HG03103 (cell line): ENCODE results near the gene FCMR.
"Not testable (repeated sequence)": the region's sequence is repeated elsewhere in the genome, so short reads cannot be mapped to it uniquely, and the experiment has no call there.

Experiments
- ATAC-seq: cut with Tn5 transposase; IDR thresholded peaks from one replicate; pipeline ENCODE4 v1.9.1; 2021; ENCODE audit warnings: low read depth; ENCODE audit not compliant: unreplicated experiment

The FCMR gene

GRCh38 chr1:206882555-206882954 is 39.2 kb downstream of the FCMR start:
- ATAC-seq, result no peak

GRCh38 chr1:206880314-206880713 is 41.4 kb downstream of the FCMR start:
- no peak for ATAC-seq

- ATAC-seq, result no peak
These were observed 43.3 kb downstream of the FCMR start for GRCh38 chr1:206878456-206878855.

DNA sequence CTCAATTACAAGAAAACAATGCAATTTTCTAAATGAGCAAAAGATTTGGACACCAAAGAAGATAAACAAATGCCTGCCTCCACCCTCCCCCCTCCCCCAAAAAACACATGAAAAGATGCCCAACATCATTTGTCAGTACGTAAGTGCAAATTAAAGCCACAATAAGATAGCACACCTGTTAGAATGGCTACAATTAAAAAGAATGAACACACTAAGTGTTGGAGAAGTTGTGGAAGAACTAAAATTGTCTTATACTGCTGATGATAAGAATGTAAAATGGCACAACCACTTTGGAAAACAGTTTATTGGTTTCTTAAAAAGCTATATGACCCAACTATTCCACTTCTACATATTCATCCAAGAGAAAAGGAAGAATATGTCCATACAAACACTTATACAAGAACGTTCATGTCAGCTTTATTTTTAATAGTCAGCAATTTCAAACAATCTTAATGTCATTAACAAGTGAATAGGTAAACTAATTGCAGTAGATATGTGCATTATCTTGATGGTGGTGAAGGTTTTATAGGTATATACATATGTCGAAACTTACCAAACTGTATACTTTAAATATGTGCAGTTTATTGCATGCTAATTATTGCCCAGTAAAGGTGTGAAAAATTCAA is 45.9 kb downstream of the FCMR start:
- ATAC-seq, result no peak

- no peak for ATAC-seq
These were observed 48.0 kb downstream of the FCMR start for GRCh38 chr1:206873603-206874188.

- no peak for ATAC-seq
These were observed 49.6 kb downstream of the FCMR start for GRCh38 chr1:206872139-206872538.

- ATAC-seq, result no peak
These were observed 53.5 kb downstream of the FCMR start for GRCh38 chr1:206868264-206868663.

DNA sequence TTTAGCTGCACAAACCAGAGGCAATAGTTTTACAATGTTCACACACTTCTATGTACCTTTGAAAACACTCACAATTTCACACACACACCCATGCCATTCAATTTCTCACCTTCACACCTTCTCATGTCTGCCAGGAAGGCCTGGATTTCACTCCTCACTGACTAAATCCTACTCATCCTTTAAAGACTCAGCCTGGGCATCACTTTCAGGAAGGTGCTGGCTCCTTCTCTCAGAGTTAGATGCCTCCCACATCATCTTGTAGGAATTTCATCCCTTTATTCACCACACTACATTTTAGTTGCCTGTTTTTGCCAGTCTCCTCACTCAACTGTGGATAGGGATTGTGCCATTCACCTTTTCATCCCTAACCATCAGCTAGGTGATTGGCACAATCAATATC is 54.0 kb downstream of the FCMR start:
- no peak for ATAC-seq

GRCh38 chr1:206867239-206867638 is 54.5 kb downstream of the FCMR start:
- no peak for ATAC-seq

DNA sequence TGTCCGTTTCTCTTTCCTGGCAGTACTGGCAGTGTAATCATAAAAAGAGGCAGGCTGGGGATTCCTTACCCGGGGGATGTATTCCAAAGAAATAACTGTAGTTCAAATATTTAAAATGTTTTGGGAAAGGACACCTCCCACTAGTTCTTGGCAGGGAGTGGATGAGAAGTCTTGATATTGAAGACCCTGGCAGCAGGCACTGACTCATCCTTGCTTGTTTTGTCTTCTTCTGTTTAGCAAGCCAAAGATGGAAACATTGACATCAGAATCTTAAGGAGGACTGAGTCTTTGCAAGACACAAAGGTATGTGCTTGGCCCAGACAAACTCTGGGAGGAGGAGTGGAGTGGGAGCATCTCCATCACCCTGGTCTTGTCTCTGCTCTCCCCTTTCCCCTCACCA is 55.7 kb downstream of the FCMR start:
- no peak for ATAC-seq

- ATAC-seq, result no peak
These were observed 56.6 kb downstream of the FCMR start, which contains the start of gene IL20 for GRCh38 chr1:206864939-206865671. IL20 (plus strand) TSS chr1:206865623; CDS start chr1:206865853, 230 bp downstream.

- no peak for ATAC-seq
These were observed 58.5 kb downstream of the FCMR start for GRCh38 chr1:206863266-206863665.

- ATAC-seq, result no peak
These were observed 61.6 kb downstream of the FCMR start for GRCh38 chr1:206860165-206860564.

DNA sequence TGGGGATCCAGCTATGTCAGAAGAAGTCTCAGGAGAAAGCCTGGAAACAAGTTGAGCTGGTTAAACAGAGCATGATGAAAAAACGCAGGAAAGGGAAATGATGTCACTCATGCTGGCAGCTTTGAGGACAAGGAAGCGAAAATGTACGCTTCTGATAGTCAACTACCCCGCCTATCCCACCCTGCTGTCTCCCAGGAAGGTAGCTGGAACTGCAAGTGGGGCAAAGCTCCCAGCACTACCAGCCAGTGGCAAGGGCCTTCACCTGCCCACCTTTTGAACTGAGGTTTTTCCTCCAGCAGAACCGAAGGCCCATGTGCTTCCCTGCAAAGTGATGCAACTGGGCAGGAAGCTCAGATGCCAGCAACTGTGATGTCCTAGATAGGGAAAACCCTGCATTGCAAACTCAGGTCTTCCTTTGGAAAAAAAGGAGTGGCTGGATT is 62.6 kb downstream of the FCMR start:
- ATAC-seq, result no peak

GRCh38 chr1:206856674-206857464 is 64.9 kb downstream of the FCMR start:
- no peak for ATAC-seq

- no peak for ATAC-seq
These were observed 65.9 kb downstream of the FCMR start for GRCh38 chr1:206855859-206856258.

GRCh38 chr1:206854401-206855129 is 67.2 kb downstream of the FCMR start:
- no peak for ATAC-seq

- not testable (repeated sequence) for ATAC-seq
These were observed 68.0 kb downstream of the FCMR start for GRCh38 chr1:206853696-206854095.
